Hematopoietic multipotent progenitor cell treated with erythropoietin and hydrocortisone succinate and interleukin-3 and kit ligand, for 15 days (in vitro differentiated cells): ENCODE results near the gene EXTL1.
"Not testable (repeated sequence)": the region's sequence is repeated elsewhere in the genome, so short reads cannot be mapped to it uniquely, and the experiment has no call there.

Experiments used
- DNase-seq: peaks from one replicate; pipeline ENCODE4 v3.0.0-alpha.2; 2015; ENCODE audit warnings: low spot score

Gene EXTL1, protein sequence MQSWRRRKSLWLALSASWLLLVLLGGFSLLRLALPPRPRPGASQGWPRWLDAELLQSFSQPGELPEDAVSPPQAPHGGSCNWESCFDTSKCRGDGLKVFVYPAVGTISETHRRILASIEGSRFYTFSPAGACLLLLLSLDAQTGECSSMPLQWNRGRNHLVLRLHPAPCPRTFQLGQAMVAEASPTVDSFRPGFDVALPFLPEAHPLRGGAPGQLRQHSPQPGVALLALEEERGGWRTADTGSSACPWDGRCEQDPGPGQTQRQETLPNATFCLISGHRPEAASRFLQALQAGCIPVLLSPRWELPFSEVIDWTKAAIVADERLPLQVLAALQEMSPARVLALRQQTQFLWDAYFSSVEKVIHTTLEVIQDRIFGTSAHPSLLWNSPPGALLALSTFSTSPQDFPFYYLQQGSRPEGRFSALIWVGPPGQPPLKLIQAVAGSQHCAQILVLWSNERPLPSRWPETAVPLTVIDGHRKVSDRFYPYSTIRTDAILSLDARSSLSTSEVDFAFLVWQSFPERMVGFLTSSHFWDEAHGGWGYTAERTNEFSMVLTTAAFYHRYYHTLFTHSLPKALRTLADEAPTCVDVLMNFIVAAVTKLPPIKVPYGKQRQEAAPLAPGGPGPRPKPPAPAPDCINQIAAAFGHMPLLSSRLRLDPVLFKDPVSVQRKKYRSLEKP

DNA sequence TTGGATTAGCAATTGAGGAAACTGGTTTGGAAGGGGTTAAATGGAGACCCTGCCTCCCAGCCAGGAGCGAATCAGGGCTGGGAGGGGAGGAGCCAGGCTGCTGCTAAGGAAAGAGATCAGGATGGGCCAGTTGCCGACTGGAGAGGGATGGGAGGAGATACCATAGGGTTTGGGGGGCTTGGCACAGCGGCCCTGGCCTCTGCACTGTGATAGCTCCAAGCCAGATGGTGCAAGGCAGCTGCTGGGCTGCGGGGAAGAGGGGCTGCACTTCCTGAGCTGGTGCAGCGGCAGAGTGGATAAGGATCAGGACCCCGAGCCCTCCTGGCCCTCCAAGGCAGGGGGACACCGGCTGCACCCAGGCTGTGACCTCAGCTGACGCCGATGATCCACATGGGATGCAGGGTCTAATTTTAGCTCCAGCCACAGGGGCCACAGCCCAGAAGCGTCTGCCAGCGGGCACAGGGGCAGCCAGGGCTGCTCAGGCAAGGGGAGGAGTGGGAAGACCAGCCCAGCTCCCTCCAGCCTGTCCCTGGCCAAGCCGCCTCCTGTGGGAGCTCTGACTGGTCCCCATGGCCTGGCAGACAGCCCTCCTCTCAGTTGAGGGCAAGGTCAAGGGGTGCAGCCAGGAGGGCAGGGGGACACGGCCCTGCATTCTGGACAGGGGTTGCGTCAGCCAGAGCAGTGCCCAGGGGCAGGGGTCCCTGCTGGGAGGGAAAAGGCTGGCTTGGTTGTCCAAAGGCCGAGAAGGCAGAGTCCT is at the start of gene EXTL1:
TSS of gene EXTL1 (plus strand) at position 129 of the 757 bp plus-strand sequence. CDS start 872 bp downstream, outside the sequence.
- DNase-seq: no peak

DNA sequence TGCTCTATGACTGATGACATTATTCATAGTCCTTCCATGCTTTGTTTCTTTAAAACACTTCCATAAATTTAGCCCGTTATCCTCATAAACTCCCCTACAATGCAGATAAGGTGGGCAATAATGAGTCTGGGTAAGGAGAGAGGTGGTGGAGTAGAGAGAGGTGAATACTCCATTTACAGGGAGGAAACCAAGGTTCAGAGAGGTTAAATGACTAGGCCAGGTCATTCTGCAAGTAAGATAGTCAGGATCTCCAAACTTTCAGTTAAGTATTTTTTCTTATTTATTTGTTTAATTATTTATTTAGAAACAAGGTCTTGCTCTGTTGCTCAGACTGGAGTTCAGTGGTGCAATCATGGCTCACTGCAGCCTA is 49.8 kb upstream of the EXTL1 start:
- DNase-seq: no peak

DNA sequence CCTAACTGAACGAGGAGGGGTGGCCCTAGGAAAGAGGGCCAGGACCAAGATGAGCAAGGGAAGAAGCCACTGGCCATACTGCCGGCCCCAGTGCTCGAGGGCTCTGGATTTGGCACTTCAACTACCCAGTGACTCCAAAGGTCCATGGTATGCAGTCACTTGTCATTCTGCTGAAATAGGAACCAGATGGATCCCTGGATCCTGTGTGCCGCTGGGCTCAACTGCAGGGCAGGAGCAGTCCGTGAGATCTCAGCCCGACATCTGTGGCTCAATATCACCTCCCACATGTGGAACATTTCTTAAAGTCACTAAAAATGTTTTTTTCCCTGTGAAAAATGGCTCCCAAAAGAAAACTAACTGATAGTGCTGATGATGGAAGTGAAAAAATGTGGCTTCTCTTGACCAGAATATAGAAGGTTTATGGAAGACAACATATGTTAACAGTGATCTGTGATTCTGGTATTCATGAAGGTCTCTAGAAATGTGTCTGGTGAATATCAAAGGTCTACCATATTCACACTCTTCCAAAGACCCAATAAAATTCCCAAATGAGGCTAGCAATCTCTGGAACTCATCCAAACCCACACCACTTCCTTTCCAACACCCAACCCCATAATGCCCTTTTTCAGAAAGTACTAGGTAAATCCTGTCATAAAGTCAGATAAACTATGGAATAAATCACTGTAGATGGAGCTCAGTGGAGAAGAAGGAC is 47.8 kb upstream of the EXTL1 start:
- DNase-seq: no peak

GRCh38 chr1:25977801-25978200 is 43.8 kb upstream of the EXTL1 start:
- no peak for DNase-seq

- no peak for DNase-seq
Measured at GRCh38 chr1:25978403-25978802, 43.2 kb upstream of the EXTL1 start.

GRCh38 chr1:25979210-25979609 is 42.4 kb upstream of the EXTL1 start:
- no peak for DNase-seq

DNA sequence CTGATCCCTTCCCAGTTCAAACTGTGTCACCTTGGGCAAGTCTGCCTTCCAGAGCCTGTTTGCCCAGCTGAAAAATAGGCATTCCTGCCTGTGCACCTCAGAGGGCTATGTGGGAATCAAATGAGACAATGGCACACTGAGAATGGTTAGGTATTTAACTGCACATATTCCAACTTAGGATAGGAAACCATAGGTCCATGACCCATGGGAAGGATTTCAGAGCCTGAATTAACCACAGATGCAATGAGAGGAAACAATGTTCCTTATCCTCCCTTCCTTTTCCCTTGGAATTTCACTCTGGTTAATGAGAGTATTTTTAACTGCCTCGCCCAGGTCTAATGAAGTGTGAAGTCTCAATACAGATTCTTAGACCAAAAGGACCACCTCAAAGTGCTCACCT is 36.4 kb upstream of the EXTL1 start:
- DNase-seq: no peak

DNA sequence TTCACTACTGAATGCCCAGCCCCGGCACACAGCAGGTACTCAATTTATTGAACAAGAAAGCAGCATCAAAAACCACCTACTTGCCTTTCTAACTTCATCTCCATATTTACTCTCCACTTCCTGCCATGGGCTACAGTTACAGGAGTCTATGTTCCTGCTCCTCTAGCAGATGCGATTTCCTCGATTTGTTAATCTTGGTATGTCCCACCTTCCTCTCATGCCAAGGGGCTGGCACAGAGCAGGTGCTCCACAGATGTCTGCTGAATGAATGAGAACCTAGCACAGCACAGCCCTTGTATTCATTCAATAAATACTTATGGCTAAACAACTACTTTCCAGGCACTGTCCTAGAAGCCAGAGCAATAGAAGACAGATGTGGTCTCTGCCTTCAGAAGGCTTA is 35.9 kb upstream of the EXTL1 start:
- DNase-seq: no peak

- not testable (repeated sequence) for DNase-seq
Measured at GRCh38 chr1:25986773-25987172, 34.8 kb upstream of the EXTL1 start.

DNA sequence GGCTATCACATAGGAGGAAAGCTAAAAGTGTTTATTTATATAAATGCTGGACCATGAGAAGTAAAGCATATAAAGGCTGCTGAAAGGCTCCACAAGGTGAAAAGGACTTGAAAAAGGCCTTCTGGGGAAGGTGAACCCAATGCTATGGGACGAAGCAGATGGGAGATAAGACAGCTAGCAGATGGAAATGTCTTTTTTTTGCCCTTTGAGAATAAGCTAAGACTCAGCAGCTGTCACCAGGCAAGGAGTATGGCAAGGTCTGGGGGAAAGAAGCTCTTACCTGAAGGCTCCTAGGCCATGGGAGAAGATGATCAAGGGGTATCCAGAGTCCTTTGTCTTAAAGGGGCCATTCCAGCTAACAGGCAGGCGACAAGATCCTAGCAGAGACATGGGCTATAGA is 33.6 kb upstream of the EXTL1 start:
- no peak for DNase-seq

DNA sequence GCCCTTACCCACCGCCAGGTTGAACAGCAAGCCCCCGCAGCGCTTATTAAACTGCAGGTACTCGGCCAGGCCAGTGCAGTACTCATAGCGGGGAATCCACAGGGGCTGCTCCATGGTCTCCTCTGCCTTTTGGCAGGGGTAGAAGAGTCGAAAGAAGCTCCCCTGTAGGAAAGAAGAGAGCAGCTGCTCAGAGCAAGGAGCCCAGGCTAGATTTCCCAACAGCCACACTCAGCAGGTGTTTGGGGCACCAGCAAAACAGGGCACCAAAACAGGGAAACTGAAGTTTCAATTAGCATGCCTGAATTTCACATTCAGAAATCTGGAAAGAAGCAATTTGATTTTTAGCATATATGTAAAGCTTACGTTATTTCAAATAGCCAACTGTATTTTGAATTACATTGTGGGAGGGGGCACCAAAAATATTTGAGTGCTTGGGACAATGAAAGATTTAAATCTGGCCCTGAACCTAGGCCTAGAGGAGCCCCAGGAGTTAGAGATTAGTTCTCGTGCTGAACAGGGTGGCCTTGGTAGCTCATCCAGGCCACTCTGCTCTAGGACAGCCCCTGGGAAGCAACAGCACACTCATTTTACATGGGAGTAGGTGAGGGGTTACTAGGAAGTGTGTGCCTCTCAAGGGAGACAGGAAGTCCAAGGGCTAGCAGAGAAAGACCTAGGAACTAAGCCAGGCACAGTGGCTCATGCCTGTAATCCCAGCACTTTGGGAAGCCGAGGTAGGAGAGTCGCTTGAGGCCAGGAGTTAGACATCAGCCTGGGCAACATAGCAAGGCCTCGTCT is 31.9 kb upstream of the EXTL1 start:
- DNase-seq: no peak

DNA sequence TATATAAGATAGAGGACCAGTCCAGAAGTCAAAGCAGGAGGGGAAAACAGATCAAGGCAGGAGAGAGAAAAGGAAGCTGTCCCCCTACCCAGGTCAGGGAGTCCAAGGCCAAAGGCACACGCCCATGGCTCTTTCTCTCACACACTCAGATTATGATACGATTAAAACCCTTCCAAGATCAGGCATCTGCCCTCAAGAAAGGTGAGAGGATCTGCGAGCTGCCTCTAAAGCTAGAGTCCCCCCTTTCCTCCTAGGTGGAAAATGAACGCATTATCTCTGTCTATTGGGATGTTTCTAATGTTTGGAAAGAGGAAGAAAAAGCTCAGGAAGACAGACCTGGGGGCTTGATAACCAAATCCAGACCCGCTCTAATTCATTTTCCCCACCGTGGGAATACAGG is 31.3 kb upstream of the EXTL1 start:
- DNase-seq: no peak

DNA sequence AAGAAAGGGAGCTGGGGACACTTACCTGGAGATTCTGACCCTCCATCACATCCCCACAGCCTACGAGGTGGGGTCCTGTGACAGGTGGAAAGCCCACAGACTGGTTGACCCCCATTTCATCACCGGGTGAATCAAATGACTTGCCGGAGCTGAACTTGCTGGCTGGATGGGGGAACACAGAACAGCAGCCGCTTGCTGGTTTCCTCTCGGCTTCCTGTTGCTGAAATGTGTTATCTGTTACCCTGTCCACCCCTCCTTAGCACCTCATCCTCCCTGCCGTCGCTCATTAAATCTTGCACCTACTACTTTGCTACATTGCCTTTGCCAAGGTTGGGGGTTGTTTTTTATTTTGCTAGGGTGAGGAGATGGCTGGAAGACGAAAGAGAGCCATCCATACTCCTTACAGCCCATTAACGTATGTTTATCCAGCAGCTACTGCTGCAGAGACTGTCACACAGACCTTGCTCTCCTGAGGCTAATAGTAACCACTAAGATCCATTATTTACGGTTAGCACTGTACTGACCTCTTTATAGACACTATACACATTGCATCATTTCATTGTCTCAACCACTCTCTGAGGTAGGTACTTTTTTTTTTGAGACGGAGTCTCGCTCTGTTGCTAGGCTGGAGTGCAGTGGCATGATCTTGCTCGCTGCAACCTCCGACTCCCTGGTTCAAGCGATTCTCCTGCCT is 30.7 kb upstream of the EXTL1 start:
- no peak for DNase-seq

DNA sequence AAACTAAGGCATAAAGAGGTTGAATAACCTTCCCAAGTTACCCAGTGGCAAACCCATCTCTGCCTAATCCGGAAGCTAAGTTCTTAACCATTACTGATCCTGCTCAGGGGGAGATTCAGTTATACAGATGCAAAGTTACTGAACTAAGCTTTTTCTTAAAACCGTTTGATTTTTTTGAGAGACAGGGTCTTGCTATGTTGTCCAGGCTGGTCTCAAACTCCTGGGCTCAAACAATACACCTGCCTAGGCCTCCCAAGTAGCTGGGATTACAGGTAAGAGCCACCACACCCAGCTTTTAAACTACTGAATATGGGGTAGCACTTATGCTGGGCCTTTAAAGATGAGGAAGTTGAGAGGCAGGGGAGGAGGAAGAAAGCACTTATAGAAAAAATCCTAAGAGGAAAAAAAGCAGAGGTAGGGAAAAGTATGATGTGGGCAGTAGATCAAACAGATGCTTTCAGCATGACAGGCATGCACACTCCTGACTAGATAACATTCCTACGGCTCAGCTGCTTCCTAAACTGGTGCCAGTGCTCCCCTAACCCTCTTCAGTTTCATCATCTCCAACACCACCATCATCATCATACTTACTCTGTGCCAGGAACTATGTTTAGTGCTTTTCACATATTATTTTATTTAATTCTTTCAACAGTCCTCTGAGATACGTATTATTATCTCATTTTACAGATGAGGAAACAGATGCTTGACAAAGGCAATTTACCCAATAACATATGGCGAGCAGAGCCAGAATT is 29.5 kb upstream of the EXTL1 start:
- DNase-seq: no peak

- DNase-seq: no peak
Measured at GRCh38 chr1:25992689-25993171, 28.8 kb upstream of the EXTL1 start.

GRCh38 chr1:25993197-25993951 is 28.2 kb upstream of the EXTL1 start:
- no peak for DNase-seq

DNA sequence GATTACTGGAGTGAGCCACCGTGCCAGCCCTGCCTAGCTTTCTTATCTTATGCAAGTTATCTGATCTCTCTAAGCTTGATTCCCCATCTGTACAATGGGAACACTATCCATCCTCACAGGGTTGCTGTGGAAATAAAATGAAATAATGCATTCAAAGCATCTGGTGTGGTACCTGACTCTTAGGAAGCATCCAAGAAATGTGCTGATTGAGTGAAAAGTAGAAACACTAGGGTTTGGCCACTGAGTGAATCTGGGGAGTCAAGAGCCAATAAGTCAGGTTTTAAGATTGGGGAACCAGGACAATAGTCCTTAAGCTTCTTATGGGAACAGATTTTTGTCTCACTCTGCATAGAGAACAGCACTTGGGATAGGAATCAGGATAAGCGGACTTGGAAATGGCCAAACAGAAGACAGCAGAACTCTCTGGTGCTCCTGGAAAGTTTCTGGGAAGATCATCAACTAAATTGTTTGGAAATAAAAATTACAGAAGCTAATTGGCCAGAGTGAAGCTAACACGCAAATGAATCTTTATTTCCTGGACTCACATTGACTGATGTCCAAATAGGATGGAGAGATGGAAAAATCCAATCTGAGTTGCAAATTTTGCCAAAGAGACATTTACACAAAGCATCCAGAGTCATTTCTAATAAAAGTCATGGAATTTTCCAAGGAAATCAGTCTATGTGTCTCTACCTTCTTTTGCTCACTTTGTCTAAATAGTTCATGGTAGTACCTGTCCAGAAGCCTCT is 27.0 kb upstream of the EXTL1 start:
- no peak for DNase-seq
